Duodenal mucosa (tissue), 2 donors: ENCODE data around the gene HIGD1A.
A peak's percentile ranks its signal among the peaks of the same experiment; 100 is the strongest.

Source experiments
- H3K27ac ChIP-seq: one replicate; pipeline ENCODE4 v1.7.0; 2013; ENCODE audit warnings: low read depth, low read length
- H3K27me3 ChIP-seq, 2 donors: one replicate each; pipeline ENCODE4 v1.7.0; 2013; ENCODE audit warnings: low read length in 2 of 2, control low read depth in 1 of 2; ENCODE audit not compliant: insufficient read depth in 2 of 2, control insufficient read depth in 1 of 2
- H3K36me3 ChIP-seq, 2 donors: one replicate each; pipeline ENCODE4 v1.7.0; 2013; ENCODE audit warnings: low read length in 2 of 2, control low read depth in 1 of 2; ENCODE audit not compliant: insufficient read depth in 2 of 2, control insufficient read depth in 1 of 2
- H3K4me1 ChIP-seq, 2 donors: one replicate each; pipeline ENCODE4 v1.7.0; 2013; ENCODE audit warnings: low read length in 2 of 2, control low read depth in 1 of 2; ENCODE audit not compliant: insufficient read depth in 2 of 2, control insufficient read depth in 1 of 2
- H3K4me3 ChIP-seq, 2 donors: one replicate each; pipeline ENCODE4 v1.7.0; 2013; ENCODE audit warnings: low read length in 2 of 2, low read depth in 1 of 2
- H3K9ac ChIP-seq, 2 donors: one replicate each; pipeline ENCODE4 v1.7.0; 2013; ENCODE audit warnings: low read length in 2 of 2, low read depth in 1 of 2
- H3K9me3 ChIP-seq, 2 donors: one replicate each; pipeline ENCODE4 v1.7.0; 2013; ENCODE audit warnings: low read length in 2 of 2, control low read depth in 1 of 2; ENCODE audit not compliant: control insufficient read depth in 1 of 2

The HIGD1A gene

DNA sequence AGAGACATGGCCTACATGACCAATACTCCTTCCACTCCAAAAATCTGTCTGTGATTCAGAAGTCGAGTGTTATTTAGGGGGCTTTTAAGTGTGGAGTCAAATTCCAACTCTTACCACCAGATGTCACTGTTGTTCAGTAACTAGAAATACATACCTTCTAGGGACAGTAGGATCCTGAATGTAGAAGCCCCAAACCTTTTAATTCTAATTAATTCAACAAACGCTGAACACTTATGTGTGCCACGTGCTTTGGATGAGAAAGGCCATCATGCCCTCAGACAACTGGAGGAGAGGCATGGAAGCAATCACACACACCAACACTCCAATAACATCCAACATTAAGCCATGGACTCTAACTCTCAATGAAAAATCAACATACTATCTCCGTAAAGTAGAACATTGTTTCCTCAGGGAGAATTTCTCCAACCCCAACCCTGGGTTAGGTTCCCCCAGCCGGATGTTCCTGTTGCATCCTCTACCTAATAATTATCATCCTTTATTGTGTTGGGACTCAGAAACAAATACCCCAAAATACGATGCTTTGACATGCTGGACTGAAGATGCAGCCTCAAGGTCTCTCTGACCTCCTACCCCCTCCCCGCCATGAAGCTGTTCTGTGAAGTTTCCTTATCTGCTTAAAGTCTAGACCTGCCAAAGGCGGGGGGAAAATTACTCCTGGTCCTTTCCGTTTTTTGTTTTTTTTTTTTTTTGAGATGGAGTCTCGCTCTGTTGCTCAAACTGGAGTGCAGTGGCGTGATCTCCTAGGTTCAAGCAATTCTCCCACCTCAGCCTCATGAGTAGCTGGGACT, 23.2 kb downstream of the HIGD1A start:
- Histone ChIP-seq H3K36me3 (peaks cover 9 to 16% of the 10 kb centered on the region in 2 donors), H3K27me3 (no peaks in the 10 kb centered on the region), H3K4me3 (no peak overlapping the region), H3K9ac (no peak overlapping the region), H3K27ac (no peak overlapping the region), H3K4me1 (peaks cover 0 to 14% of the 10 kb centered on the region in 2 donors), H3K9me3 (no peaks in the 10 kb centered on the region)

DNA sequence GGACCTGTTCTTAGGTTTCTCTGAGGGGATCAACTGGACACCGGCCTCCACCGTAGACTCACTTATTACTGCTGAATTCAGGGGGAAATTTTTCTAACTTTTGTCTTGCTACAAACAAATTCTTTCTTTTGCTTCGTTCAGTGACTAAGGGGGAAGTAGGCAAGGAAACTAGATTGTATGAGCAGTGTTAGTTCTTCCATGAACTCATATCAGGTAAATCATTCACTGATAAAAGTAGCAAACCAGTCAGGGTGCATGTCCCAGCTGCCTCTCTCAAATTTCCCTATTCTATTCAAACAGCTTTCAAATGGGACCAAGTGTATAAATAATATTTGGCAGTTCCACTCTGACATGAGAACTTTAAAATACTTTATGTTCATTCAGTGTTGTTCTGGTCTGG, 23.9 kb downstream of the HIGD1A start:
- Histone ChIP-seq H3K27ac (no peak overlapping the region), H3K9me3 (no peaks in the 10 kb centered on the region)

DNA sequence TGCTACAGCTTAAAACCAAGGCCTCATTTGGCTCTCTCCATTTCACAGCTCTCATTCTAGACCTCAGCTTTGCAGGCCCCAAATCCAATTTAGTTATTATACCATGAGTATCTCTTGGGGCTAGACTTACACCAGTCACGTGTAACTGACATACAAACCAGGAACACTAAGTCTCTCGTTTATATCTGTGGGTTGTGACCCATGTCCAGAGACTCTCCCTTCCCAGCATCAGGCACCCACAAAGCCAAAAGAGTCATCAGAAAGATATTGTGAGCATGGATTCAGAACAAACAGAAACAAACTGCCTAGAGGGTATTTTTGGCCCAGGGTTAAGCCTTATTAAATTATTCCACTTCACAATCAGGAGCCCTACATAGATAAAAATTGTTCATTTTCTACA, 25.6 kb downstream of the HIGD1A start:
- peaks cover 4 to 5% of the 10 kb centered on the region in 2 donors for H3K36me3 ChIP-seq
- peaks cover under 1 to 12% of the 10 kb centered on the region in 2 donors for H3K4me1 ChIP-seq
- no peak overlapping the region for H3K4me3 ChIP-seq
- no peak overlapping the region for H3K27ac ChIP-seq
- no peaks in the 10 kb centered on the region for H3K27me3 ChIP-seq
- no peaks in the 10 kb centered on the region for H3K9me3 ChIP-seq
- no peak overlapping the region for H3K9ac ChIP-seq

More for the DNA sequence above, 23.9 kb downstream of the HIGD1A start:
- Histone ChIP-seq H3K9ac (no peak overlapping the region), H3K4me3 (no peak overlapping the region), H3K27me3 (no peaks in the 10 kb centered on the region), H3K36me3 (peaks cover 7 to 10% of the 10 kb centered on the region in 2 donors), H3K4me1 (peaks cover 0 to 12% of the 10 kb centered on the region in 2 donors)

DNA sequence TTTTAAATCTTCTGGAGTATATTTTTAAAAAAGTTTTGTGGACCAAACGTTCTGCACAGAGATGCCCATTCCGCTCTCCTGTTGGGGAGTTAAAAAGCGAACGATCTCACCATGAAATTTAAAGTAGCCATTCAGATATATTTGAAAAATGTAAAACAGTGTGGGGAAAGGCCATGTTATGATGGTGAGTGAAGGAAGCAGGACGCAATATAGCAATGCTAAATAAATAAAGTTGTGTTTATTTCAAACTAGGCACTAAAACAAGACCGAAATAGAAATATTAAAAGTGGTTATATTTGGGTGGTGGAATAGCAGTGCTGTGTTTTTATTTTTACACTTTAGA, 30.9 kb downstream of the HIGD1A start:
- Histone ChIP-seq H3K9me3 (no peaks in the 10 kb centered on the region), H3K9ac (peak overlapping the region in 1 of 2 donors; percentile 51), H3K4me1 (peaks cover 4 to 10% of the 10 kb centered on the region in 2 donors), H3K27me3 (no peaks in the 10 kb centered on the region), H3K36me3 (no peaks in the 10 kb centered on the region), H3K27ac (peak overlapping the region; percentile 58), H3K4me3 (peak overlapping the region; percentile 70 to 74)

GRCh38 chr3:42772670-42773408, 31.5 kb downstream of the HIGD1A start, which contains the start of gene CCDC13:
Gene CCDC13, minus strand, starts transcription at chr3:42773253. Its CDS starts 14,908 bp downstream, at chr3:42758345.
- peaks cover 4 to 10% of the 10 kb centered on the region in 2 donors for H3K4me1 ChIP-seq
- no peaks in the 10 kb centered on the region for H3K9me3 ChIP-seq
- peak within 1 kb of the TSS; percentile 58 for H3K27ac ChIP-seq
- H3K9ac ChIP-seq, result peak within 1 kb of the TSS; percentile 47 to 51
- H3K36me3 ChIP-seq, result no peaks in the 10 kb centered on the region
- peak within 1 kb of the TSS; percentile 70 to 74 for H3K4me3 ChIP-seq
- H3K27me3 ChIP-seq, result no peaks in the 10 kb centered on the region

DNA sequence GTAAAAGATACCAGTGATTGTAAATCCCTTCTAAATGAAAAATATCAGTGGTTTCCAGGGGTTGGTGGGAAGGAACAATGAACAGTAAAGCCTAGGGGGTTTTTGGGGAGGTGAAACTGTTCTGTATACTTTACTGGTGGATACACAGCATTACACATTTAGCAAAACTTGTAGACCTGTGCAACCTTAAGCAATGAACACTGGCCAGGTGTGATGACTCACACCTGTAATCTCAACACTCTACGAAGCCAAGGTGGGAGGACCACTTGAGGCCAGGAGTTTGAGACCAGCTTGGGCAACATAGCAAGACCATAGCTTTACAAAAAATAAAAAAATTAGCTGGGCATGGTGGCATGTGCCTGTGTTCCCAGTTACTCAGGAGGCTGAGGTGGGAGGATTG, 33.0 kb downstream of the HIGD1A start:
- H3K27me3 ChIP-seq, result no peaks in the 10 kb centered on the region
- no peaks in the 10 kb centered on the region for H3K36me3 ChIP-seq
- H3K4me3 ChIP-seq, result no peak overlapping the region
- H3K4me1 ChIP-seq, result peaks cover 4 to 10% of the 10 kb centered on the region in 2 donors
- no peak overlapping the region for H3K9ac ChIP-seq
- no peak overlapping the region for H3K27ac ChIP-seq
- H3K9me3 ChIP-seq, result no peaks in the 10 kb centered on the region

- H3K9ac ChIP-seq, result no peak overlapping the region
- H3K4me3 ChIP-seq, result no peak overlapping the region
- no peaks in the 10 kb centered on the region for H3K27me3 ChIP-seq
Measured at GRCh38 chr3:42769477-42770131, 34.7 kb downstream of the HIGD1A start.

DNA sequence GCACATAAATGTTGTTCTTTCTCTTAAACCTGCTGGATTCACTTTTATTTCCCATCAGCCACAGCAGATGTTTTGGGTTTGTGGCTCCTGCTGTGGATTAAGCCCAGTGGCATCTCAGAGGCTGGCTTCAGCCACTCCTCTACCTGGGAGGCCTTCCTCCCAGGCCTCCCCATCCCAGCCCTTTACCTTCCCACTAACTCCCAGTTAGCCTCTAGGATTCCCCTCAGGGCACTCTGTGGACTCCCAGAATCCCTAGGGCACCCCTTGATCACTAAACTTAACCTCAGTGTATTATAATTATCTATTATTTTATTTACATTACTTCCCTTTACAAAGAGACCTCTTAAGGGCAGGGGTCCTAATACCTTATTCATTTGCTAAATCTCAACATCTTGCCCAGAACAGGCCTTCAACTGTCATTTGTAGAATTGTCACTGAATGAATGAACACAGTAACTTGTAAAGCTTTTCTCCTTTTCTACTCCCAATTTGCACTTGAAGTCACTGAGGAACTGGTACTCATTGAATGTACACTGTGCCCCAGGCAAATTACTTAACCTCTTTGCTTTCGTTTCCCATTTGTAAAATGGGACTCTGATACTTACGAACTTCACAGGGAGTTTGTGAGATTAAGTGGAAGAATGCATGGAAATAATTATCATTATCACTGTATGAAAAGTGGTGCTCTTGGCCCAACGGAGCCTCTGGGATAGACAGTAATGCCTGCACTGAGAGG, 39.6 kb downstream of the HIGD1A start:
- Histone ChIP-seq H3K9ac (no peak overlapping the region), H3K4me3 (no peak overlapping the region), H3K27me3 (no peaks in the 10 kb centered on the region), H3K27ac (no peak overlapping the region), H3K9me3 (no peaks in the 10 kb centered on the region), H3K36me3 (no peaks in the 10 kb centered on the region), H3K4me1 (peaks cover 0 to 7% of the 10 kb centered on the region in 2 donors)

More at GRCh38 chr3:42769477-42770131, 34.7 kb downstream of the HIGD1A start:
- peaks cover 4 to 10% of the 10 kb centered on the region in 2 donors for H3K4me1 ChIP-seq
- no peaks in the 10 kb centered on the region for H3K36me3 ChIP-seq
- H3K9me3 ChIP-seq, result no peaks in the 10 kb centered on the region
- H3K27ac ChIP-seq, result no peak overlapping the region

GRCh38 chr3:42764115-42764514, 40.2 kb downstream of the HIGD1A start:
- Histone ChIP-seq H3K27ac (no peak overlapping the region), H3K4me3 (no peak overlapping the region), H3K4me1 (peaks cover 0 to 7% of the 10 kb centered on the region in 2 donors), H3K9me3 (no peaks in the 10 kb centered on the region), H3K9ac (no peak overlapping the region), H3K36me3 (no peaks in the 10 kb centered on the region), H3K27me3 (no peaks in the 10 kb centered on the region)
